HL-60 (cell line): ENCODE measurements around the gene RBPJL.

Experiments used
- GABPA ChIP-seq: IDR thresholded peaks from 2 replicates; pipeline ENCODE4 v1.6.1; 2012; ENCODE audit warnings: low read depth
- POLR2AphosphoS5 ChIP-seq: IDR thresholded peaks from 2 replicates; pipeline ENCODE4 v1.6.1; 2012; ENCODE audit warnings: low read depth
- TF ChIP-seq, protein P1 (sequence below): IDR thresholded peaks from one replicate; pipeline ENCODE4 v1.5.1; 2011; ENCODE audit warnings: low read length, control low read depth, inconsistent platforms; ENCODE audit not compliant: insufficient read depth

DNA sequence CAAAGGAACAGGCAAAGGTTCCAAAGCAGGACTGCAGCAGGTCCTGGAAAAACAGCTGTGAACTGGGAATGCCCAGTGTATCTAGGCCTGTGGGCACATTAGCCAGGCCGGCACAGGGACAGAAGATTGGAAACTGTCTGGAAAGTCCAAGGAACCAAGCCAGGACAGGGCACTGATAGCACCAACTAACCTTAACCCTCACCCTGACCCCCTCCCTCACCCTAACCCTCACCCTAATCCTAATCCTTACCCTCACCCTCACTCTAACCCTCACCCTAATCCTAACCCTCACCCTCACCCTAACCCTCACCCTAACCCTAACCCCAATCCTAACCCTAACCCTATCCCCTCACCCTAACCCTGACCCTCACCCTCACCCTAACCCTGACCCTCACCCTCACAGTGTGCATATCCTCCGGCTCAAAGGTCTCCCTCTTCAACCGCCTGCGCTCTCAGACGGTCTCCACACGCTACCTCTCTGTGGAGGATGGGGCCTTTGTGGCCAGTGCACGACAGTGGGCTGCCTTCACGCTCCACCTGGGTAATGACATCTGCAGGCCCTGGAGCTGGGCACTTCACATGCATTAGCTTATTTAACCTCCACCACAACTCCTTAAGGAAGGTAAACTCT lies 6.5 kb downstream of the RBPJL start:
- TF ChIP-seq, protein P1, sequence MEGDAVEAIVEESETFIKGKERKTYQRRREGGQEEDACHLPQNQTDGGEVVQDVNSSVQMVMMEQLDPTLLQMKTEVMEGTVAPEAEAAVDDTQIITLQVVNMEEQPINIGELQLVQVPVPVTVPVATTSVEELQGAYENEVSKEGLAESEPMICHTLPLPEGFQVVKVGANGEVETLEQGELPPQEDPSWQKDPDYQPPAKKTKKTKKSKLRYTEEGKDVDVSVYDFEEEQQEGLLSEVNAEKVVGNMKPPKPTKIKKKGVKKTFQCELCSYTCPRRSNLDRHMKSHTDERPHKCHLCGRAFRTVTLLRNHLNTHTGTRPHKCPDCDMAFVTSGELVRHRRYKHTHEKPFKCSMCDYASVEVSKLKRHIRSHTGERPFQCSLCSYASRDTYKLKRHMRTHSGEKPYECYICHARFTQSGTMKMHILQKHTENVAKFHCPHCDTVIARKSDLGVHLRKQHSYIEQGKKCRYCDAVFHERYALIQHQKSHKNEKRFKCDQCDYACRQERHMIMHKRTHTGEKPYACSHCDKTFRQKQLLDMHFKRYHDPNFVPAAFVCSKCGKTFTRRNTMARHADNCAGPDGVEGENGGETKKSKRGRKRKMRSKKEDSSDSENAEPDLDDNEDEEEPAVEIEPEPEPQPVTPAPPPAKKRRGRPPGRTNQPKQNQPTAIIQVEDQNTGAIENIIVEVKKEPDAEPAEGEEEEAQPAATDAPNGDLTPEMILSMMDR, result no peak
- TF ChIP-seq POLR2AphosphoS5, result no peak
- no peak for TF ChIP-seq GABPA
